ENCODE results near the gene GATA5. TPM values are rescaled to one million over a fixed set of nuclear protein-coding genes. Genes with fewer than 3 reads are reported as not detected.

The GATA5 gene
- polyA plus RNA-seq, 2 donors = 0.01 to 0.04 TPM

DNA sequence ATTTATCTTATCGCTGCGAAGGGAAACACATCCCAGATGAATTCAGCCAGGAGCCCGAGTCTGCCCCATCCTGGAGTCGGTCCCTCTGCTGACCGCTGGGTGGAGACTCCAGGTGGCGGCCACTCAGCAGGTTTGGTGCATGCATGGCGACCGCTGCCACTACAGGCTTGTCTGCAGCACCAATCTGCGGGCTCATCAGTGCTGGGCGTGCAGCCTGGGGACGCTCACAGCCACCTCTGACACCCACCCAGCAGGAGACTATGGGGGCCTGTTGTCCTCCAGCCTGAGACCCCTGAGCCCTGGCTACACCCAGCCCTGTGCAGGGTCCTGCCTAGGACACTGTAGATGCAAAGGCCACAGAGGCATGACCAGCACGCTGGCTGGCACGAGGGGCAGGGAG, 40.5 kb upstream of the GATA5 start:
- Histone ChIP-seq H3K27ac (ENCODE audit: low read depth in 2 of 2, low read length in 1 of 2) (no peak overlapping the region), H3K9me3 (ENCODE audit: control insufficient read depth in 2 of 2, insufficient read depth in 1 of 2, low read depth in 1 of 2, low read length in 1 of 2) (no peaks in the 10 kb centered on the region), H3K27me3 (ENCODE audit: control insufficient read depth in 1 of 2, insufficient read depth in 2 of 2, low read length in 2 of 2) (peaks cover 0 to 6% of the 10 kb centered on the region in 2 donors), H3K4me1 (ENCODE audit: control insufficient read depth in 2 of 2, insufficient read depth in 2 of 2, low read length in 1 of 2) (no peaks in the 10 kb centered on the region), H3K4me3 (ENCODE audit: low read depth in 1 of 2, low read length in 2 of 2) (no peak overlapping the region), H3K36me3 (ENCODE audit: control insufficient read depth in 2 of 2, insufficient read depth in 2 of 2, low read length in 1 of 2) (no peaks in the 10 kb centered on the region)
- WGBS, 2 donors = 75 to 80% methylated on average over 13 of the region's 13 CpGs

GRCh38 chr20:62515826-62516225, 40.0 kb upstream of the GATA5 start:
- peaks cover 0 to 6% of the 10 kb centered on the region in 2 donors for H3K27me3 ChIP-seq (ENCODE audit: control insufficient read depth in 1 of 2, insufficient read depth in 2 of 2, low read length in 2 of 2)
- H3K9me3 ChIP-seq (ENCODE audit: control insufficient read depth in 2 of 2, insufficient read depth in 1 of 2, low read depth in 1 of 2, low read length in 1 of 2) = no peaks in the 10 kb centered on the region
- H3K36me3 ChIP-seq (ENCODE audit: control insufficient read depth in 2 of 2, insufficient read depth in 2 of 2, low read length in 1 of 2) = no peaks in the 10 kb centered on the region
- H3K27ac ChIP-seq (ENCODE audit: low read depth in 2 of 2, low read length in 1 of 2) = no peak overlapping the region
- WGBS, 2 donors = 81 to 83% methylated on average over 12 of the region's 12 CpGs
- H3K4me3 ChIP-seq (ENCODE audit: low read depth in 1 of 2, low read length in 2 of 2) = no peak overlapping the region
- no peaks in the 10 kb centered on the region for H3K4me1 ChIP-seq (ENCODE audit: control insufficient read depth in 2 of 2, insufficient read depth in 2 of 2, low read length in 1 of 2)

GRCh38 chr20:62515280-62515679, 39.5 kb upstream of the GATA5 start:
- Histone ChIP-seq H3K4me1 (ENCODE audit: control insufficient read depth in 2 of 2, insufficient read depth in 2 of 2, low read length in 1 of 2) (no peaks in the 10 kb centered on the region), H3K9me3 (ENCODE audit: control insufficient read depth in 2 of 2, insufficient read depth in 1 of 2, low read depth in 1 of 2, low read length in 1 of 2) (no peaks in the 10 kb centered on the region), H3K4me3 (ENCODE audit: low read depth in 1 of 2, low read length in 2 of 2) (no peak overlapping the region), H3K36me3 (ENCODE audit: control insufficient read depth in 2 of 2, insufficient read depth in 2 of 2, low read length in 1 of 2) (no peaks in the 10 kb centered on the region), H3K27me3 (ENCODE audit: control insufficient read depth in 1 of 2, insufficient read depth in 2 of 2, low read length in 2 of 2) (peaks cover 0 to 6% of the 10 kb centered on the region in 2 donors), H3K27ac (ENCODE audit: low read depth in 2 of 2, low read length in 1 of 2) (no peak overlapping the region)
- 82 to 84% methylated on average over 16 of the region's 16 CpGs for WGBS, 2 donors

- H3K27ac ChIP-seq (ENCODE audit: low read depth in 2 of 2, low read length in 1 of 2) = no peak overlapping the region
- H3K4me1 ChIP-seq (ENCODE audit: control insufficient read depth in 2 of 2, insufficient read depth in 2 of 2, low read length in 1 of 2) = no peaks in the 10 kb centered on the region
- no peaks in the 10 kb centered on the region for H3K36me3 ChIP-seq (ENCODE audit: control insufficient read depth in 2 of 2, insufficient read depth in 2 of 2, low read length in 1 of 2)
- H3K9me3 ChIP-seq (ENCODE audit: control insufficient read depth in 2 of 2, insufficient read depth in 1 of 2, low read depth in 1 of 2, low read length in 1 of 2) = no peaks in the 10 kb centered on the region
- WGBS, 2 donors = 83 to 88% methylated on average over 14 of the region's 14 CpGs
- no peak overlapping the region for H3K4me3 ChIP-seq (ENCODE audit: low read depth in 1 of 2, low read length in 2 of 2)
- peaks cover 0 to 6% of the 10 kb centered on the region in 2 donors for H3K27me3 ChIP-seq (ENCODE audit: control insufficient read depth in 1 of 2, insufficient read depth in 2 of 2, low read length in 2 of 2)
These were observed 38.2 kb upstream of the GATA5 start for GRCh38 chr20:62513991-62514390.

- Histone ChIP-seq H3K27me3 (ENCODE audit: control insufficient read depth in 1 of 2, insufficient read depth in 2 of 2, low read length in 2 of 2) (peaks cover 0 to 6% of the 10 kb centered on the region in 2 donors), H3K27ac (ENCODE audit: low read depth in 2 of 2, low read length in 1 of 2) (no peak overlapping the region), H3K4me3 (ENCODE audit: low read depth in 1 of 2, low read length in 2 of 2) (no peak overlapping the region), H3K36me3 (ENCODE audit: control insufficient read depth in 2 of 2, insufficient read depth in 2 of 2, low read length in 1 of 2) (no peaks in the 10 kb centered on the region), H3K4me1 (ENCODE audit: control insufficient read depth in 2 of 2, insufficient read depth in 2 of 2, low read length in 1 of 2) (no peaks in the 10 kb centered on the region), H3K9me3 (ENCODE audit: control insufficient read depth in 2 of 2, insufficient read depth in 1 of 2, low read depth in 1 of 2, low read length in 1 of 2) (no peaks in the 10 kb centered on the region)
- 55 to 64% methylated on average over 24 of the region's 24 CpGs for WGBS, 2 donors
These were observed 36.3 kb upstream of the GATA5 start for GRCh38 chr20:62511915-62512610.

- Histone ChIP-seq H3K4me1 (ENCODE audit: control insufficient read depth in 2 of 2, insufficient read depth in 2 of 2, low read length in 1 of 2) (no peaks in the 10 kb centered on the region), H3K27ac (ENCODE audit: low read depth in 2 of 2, low read length in 1 of 2) (no peak overlapping the region), H3K36me3 (ENCODE audit: control insufficient read depth in 2 of 2, insufficient read depth in 2 of 2, low read length in 1 of 2) (no peaks in the 10 kb centered on the region), H3K4me3 (ENCODE audit: low read depth in 1 of 2, low read length in 2 of 2) (no peak overlapping the region), H3K9me3 (ENCODE audit: control insufficient read depth in 2 of 2, insufficient read depth in 1 of 2, low read depth in 1 of 2, low read length in 1 of 2) (no peaks in the 10 kb centered on the region), H3K27me3 (ENCODE audit: control insufficient read depth in 1 of 2, insufficient read depth in 2 of 2, low read length in 2 of 2) (peaks cover 0 to 6% of the 10 kb centered on the region in 2 donors)
- WGBS, 2 donors = 54 to 64% methylated on average over 8 of the region's 8 CpGs
These were observed 35.6 kb upstream of the GATA5 start for GRCh38 chr20:62511300-62511914.

GRCh38 chr20:62508641-62509051, 32.9 kb upstream of the GATA5 start:
- WGBS, 2 donors = 60 to 69% methylated on average over 6 of the region's 6 CpGs
- Histone ChIP-seq H3K27ac (ENCODE audit: low read depth in 2 of 2, low read length in 1 of 2) (no peak overlapping the region), H3K9me3 (ENCODE audit: control insufficient read depth in 2 of 2, insufficient read depth in 1 of 2, low read depth in 1 of 2, low read length in 1 of 2) (no peaks in the 10 kb centered on the region), H3K4me1 (ENCODE audit: control insufficient read depth in 2 of 2, insufficient read depth in 2 of 2, low read length in 1 of 2) (no peaks in the 10 kb centered on the region), H3K4me3 (ENCODE audit: low read depth in 1 of 2, low read length in 2 of 2) (no peak overlapping the region), H3K27me3 (ENCODE audit: control insufficient read depth in 1 of 2, insufficient read depth in 2 of 2, low read length in 2 of 2) (peaks cover 0 to 6% of the 10 kb centered on the region in 2 donors), H3K36me3 (ENCODE audit: control insufficient read depth in 2 of 2, insufficient read depth in 2 of 2, low read length in 1 of 2) (no peaks in the 10 kb centered on the region)

DNA sequence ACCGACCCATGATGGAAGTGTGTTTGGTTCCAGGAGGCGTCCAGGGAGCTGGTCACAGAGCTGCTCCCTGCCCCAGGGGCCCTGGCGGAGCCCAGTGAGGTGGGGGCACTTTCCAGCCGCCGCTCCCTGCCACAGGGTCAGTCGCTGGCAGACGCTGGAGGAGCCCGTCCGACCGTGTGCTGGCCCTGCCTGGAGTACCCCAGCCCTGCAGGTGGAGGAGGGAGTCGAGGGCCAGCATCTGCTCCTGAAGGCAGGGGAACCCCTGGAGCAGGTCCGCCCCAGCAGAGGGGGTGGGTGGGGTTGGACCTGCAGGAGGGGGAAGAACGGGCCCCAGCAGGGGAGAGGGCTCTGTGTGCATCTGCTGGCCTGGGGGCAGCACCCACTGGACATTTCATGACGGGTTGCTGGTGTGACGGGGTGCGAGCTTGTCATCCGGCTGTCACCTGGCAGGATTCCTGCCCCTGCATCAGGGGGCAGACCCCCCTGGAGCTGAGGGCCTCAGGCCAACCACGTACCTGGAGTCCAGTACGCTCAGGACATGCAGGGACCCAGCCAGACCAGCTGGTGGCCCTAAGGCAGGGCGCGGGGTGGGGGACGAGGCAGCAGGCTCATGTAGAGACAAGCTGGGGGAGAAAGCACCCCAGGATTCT, 32.3 kb upstream of the GATA5 start:
- Histone ChIP-seq H3K36me3 (ENCODE audit: control insufficient read depth in 2 of 2, insufficient read depth in 2 of 2, low read length in 1 of 2) (no peaks in the 10 kb centered on the region), H3K27me3 (ENCODE audit: control insufficient read depth in 1 of 2, insufficient read depth in 2 of 2, low read length in 2 of 2) (peaks cover 0 to 6% of the 10 kb centered on the region in 2 donors), H3K4me1 (ENCODE audit: control insufficient read depth in 2 of 2, insufficient read depth in 2 of 2, low read length in 1 of 2) (no peaks in the 10 kb centered on the region), H3K9me3 (ENCODE audit: control insufficient read depth in 2 of 2, insufficient read depth in 1 of 2, low read depth in 1 of 2, low read length in 1 of 2) (no peaks in the 10 kb centered on the region), H3K4me3 (ENCODE audit: low read depth in 1 of 2, low read length in 2 of 2) (no peak overlapping the region), H3K27ac (ENCODE audit: low read depth in 2 of 2, low read length in 1 of 2) (no peak overlapping the region)
- 71 to 74% methylated on average over 17 to 22 of the region's 22 CpGs for WGBS, 2 donors

DNA sequence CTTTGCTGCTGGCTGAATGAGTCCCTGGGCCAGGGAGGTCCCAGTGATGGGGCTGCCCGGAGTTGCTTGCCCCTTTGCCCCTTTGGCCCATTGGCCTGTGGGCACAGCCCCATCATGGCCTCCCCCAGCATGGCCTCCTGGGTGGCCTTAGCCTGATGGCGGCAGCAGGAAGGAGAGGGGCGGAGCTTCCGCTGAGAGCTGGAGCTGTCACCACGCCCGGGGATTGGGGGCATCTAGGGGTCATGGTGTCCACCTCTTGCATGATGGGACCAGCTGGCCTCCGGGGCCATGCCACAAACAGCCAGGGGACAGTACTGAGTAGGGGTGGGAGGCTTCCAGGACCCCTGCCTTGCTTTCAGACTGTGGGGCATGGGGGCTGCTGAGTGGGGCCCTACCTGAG, 31.5 kb upstream of the GATA5 start:
- H3K27me3 ChIP-seq (ENCODE audit: control insufficient read depth in 1 of 2, insufficient read depth in 2 of 2, low read length in 2 of 2) = no peaks in the 10 kb centered on the region
- H3K4me1 ChIP-seq (ENCODE audit: control insufficient read depth in 2 of 2, insufficient read depth in 2 of 2, low read length in 1 of 2) = peaks cover under 1% of the 10 kb centered on the region in 2 donors
- no peak overlapping the region for H3K4me3 ChIP-seq (ENCODE audit: low read depth in 1 of 2, low read length in 2 of 2)
- no peak overlapping the region for H3K27ac ChIP-seq (ENCODE audit: low read depth in 2 of 2, low read length in 1 of 2)
- 58 to 60% methylated on average over 7 of the region's 7 CpGs for WGBS, 2 donors
- H3K36me3 ChIP-seq (ENCODE audit: control insufficient read depth in 2 of 2, insufficient read depth in 2 of 2, low read length in 1 of 2) = no peaks in the 10 kb centered on the region
- no peaks in the 10 kb centered on the region for H3K9me3 ChIP-seq (ENCODE audit: control insufficient read depth in 2 of 2, insufficient read depth in 1 of 2, low read depth in 1 of 2, low read length in 1 of 2)

Data from esophagus (tissue), 2 donors.